ENCODE data around the gene NCOA7.

DNA sequence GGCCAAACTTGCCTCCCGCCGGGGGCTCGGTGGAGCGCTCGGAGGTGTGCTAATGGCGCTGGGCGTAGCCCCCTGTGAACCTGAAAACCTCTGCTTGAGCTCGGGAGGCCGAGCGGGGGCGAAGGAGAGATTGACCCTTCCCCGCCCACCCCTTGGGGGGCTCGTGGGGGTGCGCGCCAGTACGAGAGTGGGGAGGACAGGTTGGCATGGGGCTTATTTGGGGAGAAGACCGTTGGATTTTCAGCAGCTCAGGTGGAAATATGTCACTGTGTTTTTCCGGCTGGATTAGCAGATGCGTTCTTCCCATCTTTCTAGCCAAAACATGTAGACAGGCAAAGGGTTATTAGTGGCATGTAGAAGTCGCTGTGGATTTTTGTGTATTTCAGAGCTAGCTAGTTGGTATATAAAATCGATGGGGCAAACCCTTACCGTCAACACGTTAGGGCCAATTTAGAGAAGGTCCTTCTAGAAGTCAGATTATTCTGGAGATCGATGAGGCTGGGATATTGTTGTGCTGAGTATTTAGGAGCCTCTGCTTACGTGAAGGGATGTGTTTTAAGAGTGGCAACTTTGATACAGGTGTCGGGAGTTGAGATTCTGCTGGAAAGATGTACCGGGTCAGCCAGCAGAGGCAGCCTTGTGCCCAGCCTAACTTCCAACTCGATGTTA, 525 bp downstream of the NCOA7 start:
- TF ChIP-seq EZH2 (IDR thresholded peaks at IDR 0.05): no peak
- TF ChIP-seq POLR2AphosphoS5 (IDR thresholded peaks at IDR 0.05; ENCODE audit: borderline replicate concordance, low read depth, low read length): no peak
- no peak for TF ChIP-seq FOXP2 (optimal IDR thresholded peaks at IDR 0.05; ENCODE audit: control extremely low read depth, extremely low read length, insufficient read depth)

Measured in SK-N-MC (cell line).